HG03439 (cell line): ENCODE measurements around the gene EVC.
"Not testable (repeated sequence)": the region's sequence is repeated elsewhere in the genome, so short reads cannot be mapped to it uniquely, and the experiment has no call there.

ENCODE experiments used
- ATAC-seq: cut with Tn5 transposase; IDR thresholded peaks from one replicate; pipeline ENCODE4 v1.9.1; 2021; ENCODE audit warnings: mild to moderate bottlenecking, moderate library complexity; ENCODE audit not compliant: unreplicated experiment

EVC gene

DNA sequence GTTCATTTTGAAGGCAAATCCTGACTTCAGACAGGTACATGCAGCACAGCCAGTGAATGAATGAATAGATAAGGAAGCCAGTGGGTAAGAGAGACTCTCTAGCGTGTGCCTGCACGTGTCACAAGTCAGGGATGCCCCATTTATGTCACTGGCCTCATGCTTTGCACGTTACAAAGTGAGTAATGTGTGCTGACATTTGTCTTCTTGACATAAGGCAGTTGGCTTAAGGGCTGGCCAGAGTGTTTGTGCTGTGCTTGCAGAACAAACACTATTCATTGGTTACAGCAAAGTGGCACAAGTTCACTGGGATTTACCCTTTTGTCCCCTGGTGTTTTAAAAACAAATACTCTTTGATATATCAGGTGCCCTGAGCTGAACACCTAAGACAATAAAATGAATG lies 125.9 kb downstream of the EVC start:
- no peak for ATAC-seq

- ATAC-seq = not testable (repeated sequence)
Observed at GRCh38 chr4:5837483-5837882, 126.5 kb downstream of the EVC start.

GRCh38 chr4:5839332-5839731 lies 128.3 kb downstream of the EVC start:
- no peak for ATAC-seq

- ATAC-seq = no peak
Observed at GRCh38 chr4:5839751-5840674, 129.0 kb downstream of the EVC start.

DNA sequence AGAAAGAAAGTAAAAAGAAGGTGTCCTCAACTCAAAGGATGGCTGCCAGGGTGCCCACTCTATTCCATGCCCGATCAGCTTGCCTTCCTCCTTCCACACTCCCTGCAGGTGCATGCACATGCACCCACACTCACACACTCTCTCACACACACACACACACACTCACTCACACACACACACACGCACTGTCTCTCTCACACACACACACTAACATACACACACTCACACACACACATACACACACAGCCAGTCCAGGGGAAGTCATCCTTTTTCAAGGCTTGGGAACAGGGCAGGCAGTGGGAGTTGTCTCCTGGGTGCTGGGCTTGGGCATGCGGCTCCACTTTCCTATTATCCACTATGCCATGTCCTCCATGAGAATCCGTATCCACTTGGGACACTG lies 131.5 kb downstream of the EVC start:
- ATAC-seq = no peak

DNA sequence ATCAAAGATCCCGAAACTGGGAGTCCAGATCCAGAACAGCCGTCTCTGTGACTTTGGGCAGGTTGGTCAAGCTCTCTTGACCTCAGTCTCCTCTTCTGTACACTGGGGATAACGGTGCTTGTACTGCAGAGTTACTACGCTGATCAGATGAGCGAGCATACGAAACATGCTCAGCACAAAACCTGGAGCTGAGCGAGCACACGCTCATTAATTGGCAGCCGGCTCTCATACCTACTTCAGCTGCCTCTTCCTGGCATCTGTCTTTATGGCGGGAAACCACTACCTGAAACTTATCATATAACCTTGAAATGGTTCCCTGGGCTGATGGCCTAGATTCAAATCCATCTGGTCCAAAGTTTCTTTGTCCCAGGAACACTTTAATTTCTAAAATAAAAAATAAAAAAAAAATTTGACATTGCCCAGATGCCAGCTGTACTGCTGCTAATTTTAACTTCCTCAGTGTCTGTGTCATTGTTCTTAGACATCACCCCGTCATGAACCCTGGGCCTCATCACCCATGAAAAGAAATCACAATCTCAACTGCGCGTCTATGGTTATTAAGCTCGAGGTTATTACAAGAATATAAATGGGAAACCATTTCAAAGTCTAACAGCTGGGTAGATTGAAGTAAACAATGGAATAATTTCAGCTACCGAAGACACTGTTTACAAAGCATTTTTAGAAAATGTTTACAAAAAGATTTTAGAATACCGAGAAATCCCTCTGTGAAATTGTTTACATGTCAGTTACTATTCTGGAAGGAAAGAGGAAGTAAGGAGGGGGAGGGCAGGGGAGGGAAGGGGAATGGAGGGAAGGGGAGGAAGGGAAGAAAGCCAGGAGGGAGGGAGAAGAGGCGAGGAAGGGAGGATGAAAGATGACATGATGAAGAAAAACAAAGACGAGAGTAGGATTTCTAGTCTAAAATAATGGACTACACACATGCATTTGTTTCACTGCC lies 132.9 kb downstream of the EVC start:
- ATAC-seq = no peak

DNA sequence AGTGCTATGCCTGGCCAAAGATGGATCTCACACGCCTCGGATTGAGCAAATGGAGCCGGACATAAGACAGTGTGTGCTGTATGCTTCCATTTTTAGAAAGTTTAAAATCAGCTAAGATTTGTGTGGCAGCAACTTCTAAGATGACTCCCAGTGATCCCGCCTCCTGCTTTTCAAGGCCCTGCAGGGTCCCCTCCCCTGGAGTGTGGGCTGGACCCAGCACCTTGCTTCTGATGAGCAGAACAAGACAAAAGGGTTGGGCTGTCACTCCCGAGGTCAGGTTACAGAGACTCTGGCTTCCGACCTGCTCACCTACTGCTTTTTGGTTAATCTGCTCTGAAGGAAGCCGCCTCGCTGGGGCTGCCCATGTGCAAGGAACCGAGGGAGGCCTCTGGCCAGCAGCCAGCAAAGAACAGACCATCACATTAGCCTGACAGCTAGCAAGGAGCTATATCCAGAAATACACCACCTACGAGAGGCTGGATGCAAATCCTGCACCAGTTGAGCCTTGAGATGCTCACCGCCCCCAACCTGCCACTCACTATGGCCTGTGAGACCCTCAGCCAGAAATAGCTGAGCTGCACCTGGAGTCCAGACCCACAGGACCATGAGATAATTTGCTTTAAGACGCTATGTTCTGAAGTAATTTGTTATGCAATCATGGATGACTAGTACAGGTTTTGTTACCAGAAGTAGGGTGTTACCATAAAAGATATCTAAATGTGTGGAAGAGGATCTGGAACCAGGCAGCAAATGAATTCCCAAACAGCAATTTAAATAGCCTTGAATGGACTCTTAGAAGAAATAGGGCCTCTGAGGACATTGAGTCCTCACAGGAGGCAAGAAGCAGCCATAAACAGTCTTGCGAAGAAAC lies 134.3 kb downstream of the EVC start:
- ATAC-seq = no peak

- ATAC-seq = no peak
Observed at GRCh38 chr4:5851637-5852301, 140.8 kb downstream of the EVC start.

GRCh38 chr4:5852523-5853202 lies 141.7 kb downstream of the EVC start:
- no peak for ATAC-seq

GRCh38 chr4:5854929-5855328 lies 143.9 kb downstream of the EVC start:
- no peak for ATAC-seq

DNA sequence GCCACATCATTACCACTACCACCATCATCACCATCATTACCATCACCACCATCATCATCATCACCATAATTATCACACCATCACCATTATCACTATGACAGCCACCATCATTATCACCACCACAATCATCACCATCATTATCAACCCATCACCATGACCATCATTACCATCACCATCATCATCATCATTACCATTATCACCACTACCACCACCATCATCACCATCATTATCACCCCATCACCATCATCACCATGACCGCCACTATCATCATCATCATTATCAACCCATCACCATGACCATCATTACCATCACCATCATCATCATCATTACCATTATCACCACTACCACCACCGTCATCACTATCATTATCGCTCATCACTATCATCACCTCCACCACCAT lies 145.4 kb downstream of the EVC start:
- ATAC-seq = not testable (repeated sequence)

DNA sequence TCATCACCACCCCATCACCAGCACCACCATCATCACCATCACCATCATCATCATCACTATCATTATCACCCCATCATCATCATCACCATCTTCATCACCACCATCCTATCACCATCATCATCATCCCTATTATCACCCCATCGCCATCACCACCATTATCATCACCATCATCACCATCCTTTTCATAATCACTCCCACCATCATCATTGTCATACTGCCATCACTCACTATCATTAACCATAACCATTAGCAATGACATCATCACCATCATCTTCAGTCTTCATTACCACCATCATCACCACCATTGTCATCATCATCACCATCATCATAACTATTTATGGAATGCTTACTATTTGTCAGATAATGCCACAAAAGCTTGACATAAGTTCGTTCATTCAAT lies 146.2 kb downstream of the EVC start:
- no peak for ATAC-seq

DNA sequence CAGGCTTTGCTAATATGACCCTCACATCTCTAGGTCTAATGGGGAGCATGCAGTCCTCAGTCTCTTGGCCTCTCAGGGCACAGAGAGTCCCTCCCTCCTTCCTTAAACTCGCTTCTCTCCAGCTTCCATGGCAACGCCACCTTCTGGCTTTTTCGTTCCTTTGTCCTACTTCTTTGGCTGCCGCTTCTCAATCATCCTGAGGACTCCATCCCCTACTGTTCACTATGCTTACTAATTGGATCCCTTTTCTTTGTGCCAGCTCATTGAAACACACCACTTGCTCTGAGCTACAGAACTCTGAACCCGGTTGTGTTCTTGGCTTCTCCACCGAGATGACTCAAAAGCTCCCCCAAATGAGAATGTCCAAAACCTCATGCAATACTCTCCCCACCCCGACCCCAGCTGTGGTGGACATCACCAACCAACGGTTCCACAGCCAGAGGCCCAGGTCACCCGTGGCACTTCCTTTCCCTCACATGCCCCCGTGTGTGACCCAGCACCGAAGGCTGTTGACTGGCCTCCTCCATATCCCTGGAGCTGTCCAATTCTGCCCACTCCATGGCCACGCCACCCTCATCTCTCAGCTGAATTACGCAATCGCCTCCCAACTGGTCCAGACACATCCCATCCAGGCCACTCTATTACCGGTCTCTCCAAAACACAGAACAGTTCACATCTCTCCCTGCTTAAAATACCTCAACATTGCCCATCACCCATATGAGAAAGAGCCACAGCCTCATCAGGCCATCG lies 147.2 kb downstream of the EVC start:
- no peak for ATAC-seq

DNA sequence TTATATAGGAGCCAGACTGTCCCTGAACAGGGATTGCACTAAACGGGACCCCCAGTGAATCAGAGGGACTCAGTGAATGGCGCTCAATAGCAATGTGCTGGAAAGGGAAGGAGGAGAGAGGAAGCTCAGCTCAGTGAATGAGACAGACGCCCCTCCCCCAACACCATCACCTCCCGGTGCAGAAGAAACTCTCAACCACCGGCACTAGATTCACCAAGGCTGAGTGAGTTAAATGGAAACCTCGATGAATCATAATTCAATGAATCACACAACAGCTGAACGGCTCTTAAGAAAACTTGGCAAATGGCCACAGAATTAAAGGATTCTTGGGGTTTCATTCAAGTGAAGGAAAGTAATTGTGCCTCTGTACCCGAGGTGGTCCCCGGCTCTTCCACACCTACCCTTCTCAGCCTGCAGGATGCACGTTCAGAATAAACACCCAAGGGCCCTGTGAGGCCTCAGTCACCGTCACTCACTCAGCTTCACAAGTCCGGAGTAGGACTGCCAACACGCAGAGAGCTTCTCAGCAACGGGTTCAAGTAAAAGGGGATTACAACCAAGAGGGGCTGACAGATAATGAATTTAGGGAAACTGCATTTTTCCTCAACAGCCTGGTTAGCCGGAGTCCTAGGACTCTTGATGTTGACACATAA lies 152.6 kb downstream of the EVC start:
- no peak for ATAC-seq
